Calu3 (cell line): ENCODE data around the gene SEMA5A. TPM values are rescaled to one million over a fixed set of nuclear protein-coding genes. Genes with fewer than 3 reads are reported as not detected.

Source experiments
- BruUV-seq: library from RNA; stranded (reverse); fragments of 400-500 nt; replicated peaks from 2 replicates; lab custom pipeline; 2021; lab: Mats Ljungman, UMichigan
- CTCF ChIA-PET: fragments of 300-600 bp; sonication (Branson Sonifier 250); formaldehyde crosslinking; loops from one replicate; lab custom pipeline; 2022; ENCODE audit warnings: antibody characterized with exemption; lab: Charles Lee
- DNase-seq: peaks from one replicate; pipeline ENCODE4 v3.0.0; 2022
- H3K27ac Mint-ChIP-seq: one replicate; pipeline ENCODE4 v1.8.0; 2022; ENCODE audit warnings: mixed read lengths; ENCODE audit not compliant: unreplicated experiment
- H3K27me3 Mint-ChIP-seq: one replicate; pipeline ENCODE4 v1.8.0; 2022; ENCODE audit warnings: mixed read lengths; ENCODE audit not compliant: unreplicated experiment
- H3K36me3 Mint-ChIP-seq: one replicate; pipeline ENCODE4 v1.8.0; 2022; ENCODE audit warnings: mild to moderate bottlenecking, moderate library complexity, mixed read lengths; ENCODE audit not compliant: insufficient read depth, unreplicated experiment
- H3K4me1 Mint-ChIP-seq: one replicate; pipeline ENCODE4 v1.8.0; 2022; ENCODE audit warnings: mild to moderate bottlenecking, low read depth, mixed read lengths; ENCODE audit not compliant: unreplicated experiment
- H3K4me3 Mint-ChIP-seq: one replicate; pipeline ENCODE4 v1.8.0; 2022; ENCODE audit warnings: mild to moderate bottlenecking, low read depth, moderate library complexity, mixed read lengths; ENCODE audit not compliant: unreplicated experiment
- H3K9me3 Mint-ChIP-seq: one replicate; pipeline ENCODE4 v1.8.0; 2022; ENCODE audit warnings: low read depth, mixed read lengths; ENCODE audit not compliant: unreplicated experiment
- intact Hi-C: fragments of 100-400 bp; cut with micrococcal nuclease; formaldehyde crosslinking; loops from one replicate; pipeline ENCODE4 v1.10.0; 2022; ENCODE audit not compliant: unreplicated experiment
- total RNA-seq: library from RNA; stranded (reverse); gene quantifications from 2 replicates; pipeline ENCODE4 v1.2.3, GENCODE V29; 2022
- TF ChIP-seq, protein P1 (sequence below): fragments of 200-600 bp; IDR thresholded peaks from one replicate; pipeline ENCODE4 v1.8.0; 2022; ENCODE audit warnings: antibody characterized with exemption; ENCODE audit not compliant: unreplicated experiment

The SEMA5A gene
- total RNA-seq, 1 experiment from 2014 or later, result 0.52 TPM

- BruUV-seq, result no TSS peak
- no peak for DNase-seq
- Mint-ChIP-seq H3K27ac (no peak overlapping the region), H3K27me3 (no peaks in the 10 kb centered on the region), H3K4me3 (no peak overlapping the region), H3K9me3 (peaks cover 15% of the 10 kb centered on the region), H3K4me1 (no peaks in the 10 kb centered on the region), H3K36me3 (no peaks in the 10 kb centered on the region)
- intact Hi-C loops, result no loop called here
- CTCF ChIA-PET, result no interaction called here
- TF ChIP-seq, protein P1, sequence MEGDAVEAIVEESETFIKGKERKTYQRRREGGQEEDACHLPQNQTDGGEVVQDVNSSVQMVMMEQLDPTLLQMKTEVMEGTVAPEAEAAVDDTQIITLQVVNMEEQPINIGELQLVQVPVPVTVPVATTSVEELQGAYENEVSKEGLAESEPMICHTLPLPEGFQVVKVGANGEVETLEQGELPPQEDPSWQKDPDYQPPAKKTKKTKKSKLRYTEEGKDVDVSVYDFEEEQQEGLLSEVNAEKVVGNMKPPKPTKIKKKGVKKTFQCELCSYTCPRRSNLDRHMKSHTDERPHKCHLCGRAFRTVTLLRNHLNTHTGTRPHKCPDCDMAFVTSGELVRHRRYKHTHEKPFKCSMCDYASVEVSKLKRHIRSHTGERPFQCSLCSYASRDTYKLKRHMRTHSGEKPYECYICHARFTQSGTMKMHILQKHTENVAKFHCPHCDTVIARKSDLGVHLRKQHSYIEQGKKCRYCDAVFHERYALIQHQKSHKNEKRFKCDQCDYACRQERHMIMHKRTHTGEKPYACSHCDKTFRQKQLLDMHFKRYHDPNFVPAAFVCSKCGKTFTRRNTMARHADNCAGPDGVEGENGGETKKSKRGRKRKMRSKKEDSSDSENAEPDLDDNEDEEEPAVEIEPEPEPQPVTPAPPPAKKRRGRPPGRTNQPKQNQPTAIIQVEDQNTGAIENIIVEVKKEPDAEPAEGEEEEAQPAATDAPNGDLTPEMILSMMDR, result no peak
Observed at GRCh38 chr5:9421884-9422283, 124.0 kb downstream of the SEMA5A start.

- Mint-ChIP-seq H3K27me3 (no peaks in the 10 kb centered on the region), H3K9me3 (peaks cover 11% of the 10 kb centered on the region), H3K4me1 (no peaks in the 10 kb centered on the region), H3K4me3 (no peak overlapping the region), H3K36me3 (no peaks in the 10 kb centered on the region), H3K27ac (no peak overlapping the region)
- intact Hi-C loops, result no loop called here
- TF ChIP-seq, protein P1, result no peak
- DNase-seq, result no peak
- CTCF ChIA-PET, result no interaction called here
- BruUV-seq, result no TSS peak
Observed at GRCh38 chr5:9419794-9420193, 126.1 kb downstream of the SEMA5A start.

GRCh38 chr5:9415566-9415965 lies 130.3 kb downstream of the SEMA5A start:
- H3K4me3 Mint-ChIP-seq, result no peak overlapping the region
- DNase-seq, result no peak
- intact Hi-C loops, result no loop called here

GRCh38 chr5:9415091-9415490 lies 130.8 kb downstream of the SEMA5A start:
- H3K36me3 Mint-ChIP-seq, result no peaks in the 10 kb centered on the region
- no peaks in the 10 kb centered on the region for H3K27me3 Mint-ChIP-seq
- BruUV-seq, result no TSS peak
- H3K27ac Mint-ChIP-seq, result no peak overlapping the region
- peaks cover 13% of the 10 kb centered on the region for H3K9me3 Mint-ChIP-seq
- no peaks in the 10 kb centered on the region for H3K4me1 Mint-ChIP-seq
- intact Hi-C loops, result no loop called here
- no peak for DNase-seq
- no peak overlapping the region for H3K4me3 Mint-ChIP-seq
- CTCF ChIA-PET, result no interaction called here
- TF ChIP-seq, protein P1, result no peak

More at GRCh38 chr5:9415566-9415965, 130.3 kb downstream of the SEMA5A start:
- Mint-ChIP-seq H3K27me3 (no peaks in the 10 kb centered on the region), H3K9me3 (peaks cover 13% of the 10 kb centered on the region), H3K36me3 (no peaks in the 10 kb centered on the region), H3K4me1 (no peaks in the 10 kb centered on the region), H3K27ac (no peak overlapping the region)
- TF ChIP-seq, protein P1, result no peak
- BruUV-seq, result no TSS peak
- CTCF ChIA-PET, result no interaction called here
